SW480 (cell line): Measurements from ENCODE around the gene TMEM273.

ENCODE experiments used
- DNase-seq: peaks from one replicate; pipeline ENCODE4 v3.0.0-alpha.2; 2016; ENCODE audit warnings: low spot score

TMEM273 gene

GRCh38 chr10:49175587-49176309 is 12.4 kb downstream of the TMEM273 start:
- DNase-seq, result no peak

GRCh38 chr10:49174926-49175500 is 13.2 kb downstream of the TMEM273 start:
- no peak for DNase-seq

- DNase-seq, result no peak
Observed at GRCh38 chr10:49174261-49174925, 13.8 kb downstream of the TMEM273 start.

GRCh38 chr10:49173853-49174252 is 14.3 kb downstream of the TMEM273 start:
- no peak for DNase-seq

- DNase-seq, result no peak
Observed at GRCh38 chr10:49173201-49173772, 14.9 kb downstream of the TMEM273 start.

GRCh38 chr10:49172777-49173132 is 15.4 kb downstream of the TMEM273 start:
- no peak for DNase-seq

DNA sequence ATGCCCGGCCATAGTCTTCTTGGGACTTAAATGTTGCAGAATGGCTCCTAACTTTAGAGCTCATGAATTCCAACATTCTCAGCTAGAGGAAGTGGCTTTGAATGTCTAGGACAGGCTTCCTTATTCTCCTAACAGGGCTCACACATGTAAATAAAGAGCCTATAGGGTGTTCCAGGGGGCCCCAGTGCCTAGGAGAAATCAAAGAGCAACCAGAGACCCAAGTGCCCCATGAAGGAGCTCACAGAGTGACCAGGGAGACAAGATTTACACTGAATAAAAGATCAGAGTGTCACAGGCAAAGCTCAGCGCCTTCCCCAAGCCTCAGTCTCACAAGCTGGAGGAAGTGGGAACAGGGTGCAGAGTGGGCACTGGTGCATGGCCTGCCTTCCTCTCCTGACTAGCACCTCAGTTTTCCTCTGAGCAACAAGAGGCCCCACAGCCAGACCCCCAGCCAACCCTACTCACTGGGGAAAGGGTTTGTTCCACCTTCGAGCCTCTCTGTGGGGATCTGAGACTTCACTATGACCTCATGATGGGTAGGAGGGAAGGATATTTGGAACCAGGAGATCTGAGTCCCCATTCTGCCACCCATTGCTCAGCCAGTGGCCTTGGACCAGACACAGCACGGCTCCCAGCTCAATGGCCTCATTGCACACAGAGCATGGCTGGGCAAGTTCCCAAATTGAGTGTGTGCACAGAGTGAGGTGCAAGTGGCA is 16.0 kb downstream of the TMEM273 start:
- no peak for DNase-seq

- no peak for DNase-seq
Observed at GRCh38 chr10:49171326-49172060, 16.7 kb downstream of the TMEM273 start.

DNA sequence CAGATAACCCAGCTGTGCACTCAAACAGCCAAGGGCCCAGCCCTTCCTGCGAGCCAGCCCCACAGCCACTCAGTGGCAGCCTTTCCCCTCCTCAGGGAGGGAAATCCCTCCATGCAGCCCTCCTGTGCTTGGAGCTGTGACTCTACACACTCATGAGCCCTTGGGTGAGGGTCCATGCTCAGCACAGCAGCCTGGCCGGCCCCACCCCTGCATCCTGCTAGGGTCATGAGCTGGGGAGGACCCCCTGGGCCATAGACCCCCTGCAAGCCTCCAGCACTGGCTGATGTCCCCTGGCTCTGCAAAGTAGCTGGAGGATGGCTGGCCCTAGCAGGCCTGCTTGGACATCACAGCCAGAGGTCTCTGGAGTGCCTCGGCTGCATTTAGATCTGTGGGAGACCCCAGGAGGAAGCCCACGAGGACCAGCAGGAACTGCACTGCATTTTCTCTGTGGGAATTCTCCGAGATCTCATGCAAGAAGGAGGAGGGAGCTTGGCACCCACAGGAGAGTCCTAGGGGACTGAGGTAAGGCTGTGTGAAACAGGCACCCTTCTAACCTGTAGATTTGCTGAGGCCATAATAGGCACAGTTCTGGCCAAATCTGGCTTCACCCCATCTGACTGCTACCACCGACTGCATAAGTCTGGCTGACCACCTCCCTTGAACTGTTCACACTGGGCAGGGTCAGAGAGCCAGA is 17.4 kb downstream of the TMEM273 start:
- DNase-seq, result no peak

DNA sequence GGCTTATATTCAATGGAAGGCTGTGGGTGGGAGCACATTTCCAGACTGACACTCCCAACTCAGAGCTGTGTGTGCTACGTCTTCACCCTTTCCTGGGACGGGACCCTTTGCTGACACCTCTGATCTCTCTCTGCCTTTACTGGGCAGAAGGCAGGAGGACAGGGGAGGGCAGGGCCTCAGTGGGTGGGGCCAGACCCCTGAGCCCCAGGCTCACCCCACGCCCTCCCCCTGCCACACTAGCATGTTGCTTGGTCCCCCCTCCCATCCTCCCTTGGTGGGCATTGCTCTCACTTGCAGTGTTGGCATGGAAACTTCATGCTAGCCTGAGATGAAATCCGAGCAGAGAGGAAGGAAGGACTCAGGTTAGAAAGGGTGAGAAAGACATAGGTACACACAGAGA is 18.4 kb downstream of the TMEM273 start:
- no peak for DNase-seq

DNA sequence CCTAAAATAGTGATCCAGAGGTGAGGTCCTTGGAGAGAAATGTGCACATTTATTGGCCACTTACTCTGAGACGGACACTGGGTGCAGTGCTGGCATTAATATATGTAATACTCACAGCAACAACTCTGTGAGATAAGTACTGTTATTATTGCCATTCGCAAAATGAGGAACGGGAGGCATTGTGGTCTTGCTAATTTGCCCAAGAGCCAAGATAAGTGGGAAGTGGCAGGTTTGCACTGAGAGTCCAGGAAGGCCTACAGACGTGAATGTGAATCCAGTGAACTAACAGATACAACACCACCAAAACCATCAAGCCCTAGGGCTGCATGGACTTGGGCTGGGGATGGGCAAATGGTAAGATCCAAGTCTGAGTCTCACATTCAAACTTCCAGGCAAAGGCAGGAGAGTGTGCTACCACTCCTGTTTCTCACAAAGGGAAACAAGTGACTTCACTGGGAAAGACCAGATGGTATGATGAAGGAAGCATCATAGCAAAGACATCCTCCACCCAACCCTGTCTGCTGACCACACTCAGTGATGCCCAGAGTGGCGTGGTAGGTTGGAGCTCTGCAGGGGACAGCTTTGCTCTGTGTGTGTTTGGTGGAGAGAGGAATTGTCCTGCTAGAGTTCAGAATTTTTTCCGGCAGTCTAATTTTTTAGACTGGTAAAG is 19.2 kb downstream of the TMEM273 start:
- no peak for DNase-seq

- DNase-seq, result no peak
Observed at GRCh38 chr10:49168171-49168540, 20.0 kb downstream of the TMEM273 start.

- no peak for DNase-seq
Observed at GRCh38 chr10:49167425-49168170, 20.6 kb downstream of the TMEM273 start.

- no peak for DNase-seq
Observed at GRCh38 chr10:49166484-49167400, 21.4 kb downstream of the TMEM273 start.

DNA sequence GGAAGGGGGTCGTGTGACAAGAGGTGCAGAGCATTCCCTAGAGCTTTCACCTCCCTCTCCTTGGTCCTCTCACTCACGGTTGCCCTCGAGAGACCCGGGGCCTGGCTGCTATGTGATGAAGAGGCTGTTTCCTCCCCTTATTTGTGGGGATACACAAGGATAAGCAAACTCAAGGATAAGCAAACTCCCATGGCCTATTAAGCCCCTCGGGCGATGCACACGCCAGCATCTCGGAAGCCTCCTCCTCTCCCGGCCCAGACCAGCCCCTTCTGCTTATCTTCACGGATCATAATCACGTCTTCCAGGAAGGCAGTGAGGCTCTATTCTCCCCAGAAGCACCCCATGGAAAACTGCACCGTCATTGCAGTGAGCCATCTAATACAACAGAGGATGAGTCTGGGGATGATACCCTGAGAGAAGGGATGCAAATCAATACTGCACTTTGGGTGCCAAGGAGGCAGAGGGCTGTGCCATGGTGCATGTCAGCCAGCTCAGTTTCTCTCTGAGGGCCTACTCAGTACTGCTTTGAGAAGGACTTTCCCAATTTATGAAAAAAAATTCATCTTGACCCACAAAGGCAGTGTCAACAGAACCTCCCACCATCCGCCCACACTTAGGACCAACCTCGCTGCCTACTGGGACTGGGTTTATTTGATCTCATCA is 22.2 kb downstream of the TMEM273 start:
- no peak for DNase-seq

GRCh38 chr10:49165259-49165658 is 22.9 kb downstream of the TMEM273 start:
- DNase-seq, result no peak

DNA sequence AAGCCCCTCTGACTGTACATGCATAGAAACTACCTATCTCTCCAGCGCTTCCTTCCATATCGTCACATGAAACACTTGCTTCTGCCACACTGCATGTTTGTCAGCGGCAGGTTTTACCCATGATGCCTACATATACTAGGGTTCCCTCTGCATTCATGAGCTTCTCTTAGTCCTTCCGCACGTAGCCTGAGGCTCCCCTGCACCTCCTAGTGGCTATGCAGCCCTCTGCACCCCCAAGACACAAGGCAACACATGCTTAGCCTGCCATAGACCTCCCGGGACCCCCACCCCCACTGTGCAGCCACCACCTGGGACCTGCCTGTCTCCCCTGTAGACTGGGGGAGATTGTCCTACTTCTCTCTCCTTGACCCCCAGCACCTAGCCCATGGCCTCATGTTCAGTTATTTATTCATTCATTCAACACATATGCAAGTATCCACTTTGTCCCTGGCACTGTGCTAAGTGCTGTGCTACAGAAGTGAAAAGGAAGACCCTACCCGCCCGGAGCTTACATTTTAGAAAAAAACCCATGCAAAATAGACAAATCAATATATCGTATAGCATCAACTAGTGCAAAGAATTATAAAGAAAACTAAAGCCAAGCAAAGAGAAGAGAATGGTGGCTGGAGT is 23.5 kb downstream of the TMEM273 start:
- DNase-seq, result peak; percentile 20

GRCh38 chr10:49163741-49164140 is 24.4 kb downstream of the TMEM273 start:
- no peak for DNase-seq
